RPMI7951 (cell line): ENCODE measurements around the gene TFEB. TPM values are rescaled to one million over a fixed set of nuclear protein-coding genes. Genes with fewer than 3 reads are reported as not detected.

Source experiments
- DNase-seq: peaks from one replicate; pipeline ENCODE4 v3.0.0-alpha.2; 2012; ENCODE audit warnings: low read depth
- total RNA-seq: library from RNA; depleted of rRNA; stranded (reverse); fragments of >200 nt; shearing (Covaris generic); gene quantifications from 2 replicates; pipeline ENCODE4 v1.2.3, GENCODE V29; 2014

TFEB gene
- total RNA-seq, 1 experiment from 2014 or later = 11.8 TPM

GRCh38 chr6:41723530-41724227 is 11.7 kb downstream of the TFEB start:
- peak; percentile 92 for DNase-seq

- DNase-seq = no peak
These were observed 12.4 kb downstream of the TFEB start for GRCh38 chr6:41722969-41723529.

- DNase-seq = no peak
These were observed 14.0 kb downstream of the TFEB start for GRCh38 chr6:41721414-41721813.

GRCh38 chr6:41720783-41721182 is 14.6 kb downstream of the TFEB start:
- no peak for DNase-seq

GRCh38 chr6:41720262-41720620 is 15.2 kb downstream of the TFEB start:
- DNase-seq = no peak

- no peak for DNase-seq
These were observed 15.8 kb downstream of the TFEB start for GRCh38 chr6:41719436-41720261.

GRCh38 chr6:41718828-41719227 is 16.6 kb downstream of the TFEB start:
- no peak for DNase-seq

- no peak for DNase-seq
These were observed 18.0 kb downstream of the TFEB start for GRCh38 chr6:41717392-41717736.

GRCh38 chr6:41716516-41717391 is 18.7 kb downstream of the TFEB start:
- peak; percentile 44 for DNase-seq

GRCh38 chr6:41715795-41716515 is 19.5 kb downstream of the TFEB start:
- DNase-seq = no peak

- no peak for DNase-seq
These were observed 20.7 kb downstream of the TFEB start for GRCh38 chr6:41714556-41715273.

GRCh38 chr6:41713650-41714291 is 21.6 kb downstream of the TFEB start:
- no peak for DNase-seq

- DNase-seq = peak; percentile 95
These were observed 22.2 kb downstream of the TFEB start for GRCh38 chr6:41713159-41713649.

GRCh38 chr6:41712651-41713103 is 22.7 kb downstream of the TFEB start:
- no peak for DNase-seq

- DNase-seq = no peak
These were observed 23.9 kb downstream of the TFEB start for GRCh38 chr6:41711323-41712038.

GRCh38 chr6:41709375-41709774 is 26.0 kb downstream of the TFEB start:
- no peak for DNase-seq

GRCh38 chr6:41708856-41709255 is 26.6 kb downstream of the TFEB start:
- DNase-seq = no peak

- no peak for DNase-seq
These were observed 27.7 kb downstream of the TFEB start for GRCh38 chr6:41707565-41708200.
